ENCODE results near the gene DACT3. TPM values are rescaled to one million over a fixed set of nuclear protein-coding genes. Genes with fewer than 3 reads are reported as not detected.

DACT3 gene
- total and polyA plus RNA-seq, 2 of the 13 experiments (the other 11 are each of a cell fraction or from before 2014, with no cell fraction given), result 0.04 TPM; not detected in 1

MicroRNAs within 50 kb of the gene (microRNA counts, 767-probe panel; counts per million panel counts)
- not detected for microRNA hsa-miR-320e

Small RNAs within 50 kb of the gene (microRNA-seq; reads per million reads assigned to microRNA genes)
- not detected for gene MIR320E

Small RNAs within 50 kb of the gene (small RNA-seq; reads per million reads assigned to genes)
- gene MIR320E (ENCODE audit: insufficient read depth in 2 of 3, insufficient read length in 3 of 3, low read depth in 2 of 3, low replicate concordance in 1 of 3) (0 reads per million in 3 experiments), gene RN7SL364P (ENCODE audit: insufficient read depth in 2 of 3, insufficient read length in 3 of 3, low read depth in 2 of 3, low replicate concordance in 1 of 3) (0 reads per million in 3 experiments)

Other genes starting within 250 kb of the DACT3 start
- 0.04 TPM in 1 of 2 replicates, not detected in the other for gene CCDC8, start 247.6 kb downstream of the DACT3 start, total RNA-seq (2016; rRNA removed; fragmentation: Illumina TruSeq; extraction: Trizol)
- not detected in 2 replicates for gene CCDC8, start 247.6 kb downstream of the DACT3 start, polyA plus RNA-seq (2011; rRNA removed)
- gene PNMA8C, start 232.2 kb downstream of the DACT3 start, total RNA-seq (2016; rRNA removed; fragmentation: Illumina TruSeq; extraction: Trizol), result not detected in 2 replicates
- not detected in 2 replicates for gene PNMA8C, start 232.2 kb downstream of the DACT3 start, polyA plus RNA-seq (2011; rRNA removed)
- 0.44 and 0.51 TPM in 2 replicates for gene PNMA8A, start 189.6 kb downstream of the DACT3 start, total RNA-seq (2016; rRNA removed; fragmentation: Illumina TruSeq; extraction: Trizol)
- gene PNMA8A, start 189.6 kb downstream of the DACT3 start, polyA plus RNA-seq (2011; rRNA removed), result 0.13 TPM in 2 replicates
- not detected in 2 replicates for gene PNMA8B, start 165.3 kb downstream of the DACT3 start, total RNA-seq (2016; rRNA removed; fragmentation: Illumina TruSeq; extraction: Trizol)
- not detected in 2 replicates for gene PNMA8B, start 165.3 kb downstream of the DACT3 start, polyA plus RNA-seq (2011; rRNA removed)
- gene CALM3, start 59.9 kb downstream of the DACT3 start, total RNA-seq (2016; rRNA removed; fragmentation: Illumina TruSeq; extraction: Trizol), result 258 and 314 TPM in 2 replicates
- 232 and 239 TPM in 2 replicates for gene CALM3, start 59.9 kb downstream of the DACT3 start, polyA plus RNA-seq (2011; rRNA removed)
- gene PTGIR, start 36.1 kb downstream of the DACT3 start, total RNA-seq (2016; rRNA removed; fragmentation: Illumina TruSeq; extraction: Trizol), result not detected in 2 replicates
- gene PTGIR, start 36.1 kb downstream of the DACT3 start, polyA plus RNA-seq (2011; rRNA removed), result not detected in 2 replicates
- not detected in 2 replicates for gene GNG8, start 25.0 kb downstream of the DACT3 start, total RNA-seq (2016; rRNA removed; fragmentation: Illumina TruSeq; extraction: Trizol)
- not detected in 2 replicates for gene GNG8, start 25.0 kb downstream of the DACT3 start, polyA plus RNA-seq (2011; rRNA removed)
- gene PRKD2, start 55.9 kb upstream of the DACT3 start, total RNA-seq (2016; rRNA removed; fragmentation: Illumina TruSeq; extraction: Trizol), result 6.7 and 13.2 TPM in 2 replicates
- gene PRKD2, start 55.9 kb upstream of the DACT3 start, polyA plus RNA-seq (2011; rRNA removed), result 7.3 and 9.2 TPM in 2 replicates
- 4.0 and 9.8 TPM in 2 replicates for gene FKRP, start 84.9 kb upstream of the DACT3 start, total RNA-seq (2016; rRNA removed; fragmentation: Illumina TruSeq; extraction: Trizol)
- gene FKRP, start 84.9 kb upstream of the DACT3 start, polyA plus RNA-seq (2011; rRNA removed), result 7.3 and 9.2 TPM in 2 replicates
- gene STRN4, start 85.3 kb upstream of the DACT3 start, total RNA-seq (2016; rRNA removed; fragmentation: Illumina TruSeq; extraction: Trizol), result 32.2 and 43.1 TPM in 2 replicates
- gene STRN4, start 85.3 kb upstream of the DACT3 start, polyA plus RNA-seq (2011; rRNA removed), result 57.3 and 80.7 TPM in 2 replicates
- 62.9 and 120 TPM in 2 replicates for gene SLC1A5, start 127.4 kb upstream of the DACT3 start, total RNA-seq (2016; rRNA removed; fragmentation: Illumina TruSeq; extraction: Trizol)
- gene SLC1A5, start 127.4 kb upstream of the DACT3 start, polyA plus RNA-seq (2011; rRNA removed), result 159 and 209 TPM in 2 replicates
- gene AP2S1, start 189.7 kb upstream of the DACT3 start, total RNA-seq (2016; rRNA removed; fragmentation: Illumina TruSeq; extraction: Trizol), result 86.1 and 94.9 TPM in 2 replicates
- gene AP2S1, start 189.7 kb upstream of the DACT3 start, polyA plus RNA-seq (2011; rRNA removed), result 45.2 and 45.3 TPM in 2 replicates
- gene ARHGAP35, start 199.8 kb upstream of the DACT3 start, total RNA-seq (2016; rRNA removed; fragmentation: Illumina TruSeq; extraction: Trizol), result 30.1 and 39.9 TPM in 2 replicates
- gene ARHGAP35, start 199.8 kb upstream of the DACT3 start, polyA plus RNA-seq (2011; rRNA removed), result 28.3 and 30.2 TPM in 2 replicates

Data from HepG2 (cell line).